ENCODE measurements around the gene ACLY.
"Not testable (repeated sequence)": the region's sequence is repeated elsewhere in the genome, so short reads cannot be mapped to it uniquely, and the experiment has no call there.

ACLY gene

DNA sequence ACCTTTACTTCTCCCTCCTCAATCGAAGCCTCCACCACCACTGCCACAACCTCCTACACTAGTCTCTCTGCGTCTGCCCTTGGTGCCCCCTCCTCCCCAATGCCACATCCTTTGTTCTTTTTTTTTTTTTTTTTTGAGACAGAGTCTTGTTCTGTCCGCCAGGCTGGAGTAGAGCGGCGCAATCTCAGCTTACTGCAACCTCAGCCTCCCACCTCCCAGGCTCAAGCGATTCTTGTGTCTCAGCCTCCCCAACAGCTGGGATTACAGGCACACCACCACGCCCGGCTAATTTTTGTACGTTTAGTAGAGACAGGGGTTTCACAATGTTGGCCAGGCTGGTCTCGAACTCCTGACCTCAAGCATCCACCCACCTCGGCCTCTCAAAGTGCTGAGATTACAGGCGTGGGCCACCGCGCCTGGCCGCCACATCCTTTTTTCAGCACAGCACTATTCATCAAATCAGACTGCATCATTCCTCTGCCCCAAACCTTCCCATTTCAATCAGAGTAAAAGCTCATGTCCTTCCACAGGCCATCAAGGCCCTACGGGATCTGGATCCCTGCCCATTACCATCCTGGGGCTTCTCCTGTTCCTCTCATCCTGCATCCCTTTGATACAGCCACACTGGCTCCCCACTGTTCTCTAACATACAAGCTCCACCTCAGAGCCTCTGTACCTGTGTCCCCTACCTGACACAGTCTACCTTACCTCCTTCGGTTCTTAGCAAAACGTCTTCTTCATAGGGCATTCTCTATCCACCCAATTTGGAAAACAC is 55.5 kb downstream of the ACLY start:
- DNase-seq (ENCODE audit: low read depth): no peak
- peak overlapping the region; percentile 87 for H3K4me3 ChIP-seq (ENCODE audit: low read length)
- TF ChIP-seq, protein P1, sequence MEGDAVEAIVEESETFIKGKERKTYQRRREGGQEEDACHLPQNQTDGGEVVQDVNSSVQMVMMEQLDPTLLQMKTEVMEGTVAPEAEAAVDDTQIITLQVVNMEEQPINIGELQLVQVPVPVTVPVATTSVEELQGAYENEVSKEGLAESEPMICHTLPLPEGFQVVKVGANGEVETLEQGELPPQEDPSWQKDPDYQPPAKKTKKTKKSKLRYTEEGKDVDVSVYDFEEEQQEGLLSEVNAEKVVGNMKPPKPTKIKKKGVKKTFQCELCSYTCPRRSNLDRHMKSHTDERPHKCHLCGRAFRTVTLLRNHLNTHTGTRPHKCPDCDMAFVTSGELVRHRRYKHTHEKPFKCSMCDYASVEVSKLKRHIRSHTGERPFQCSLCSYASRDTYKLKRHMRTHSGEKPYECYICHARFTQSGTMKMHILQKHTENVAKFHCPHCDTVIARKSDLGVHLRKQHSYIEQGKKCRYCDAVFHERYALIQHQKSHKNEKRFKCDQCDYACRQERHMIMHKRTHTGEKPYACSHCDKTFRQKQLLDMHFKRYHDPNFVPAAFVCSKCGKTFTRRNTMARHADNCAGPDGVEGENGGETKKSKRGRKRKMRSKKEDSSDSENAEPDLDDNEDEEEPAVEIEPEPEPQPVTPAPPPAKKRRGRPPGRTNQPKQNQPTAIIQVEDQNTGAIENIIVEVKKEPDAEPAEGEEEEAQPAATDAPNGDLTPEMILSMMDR (conservative IDR thresholded peaks at IDR 0.05; ENCODE audit: low read depth, low read length): no peak

- DNase-seq (ENCODE audit: low read depth): no peak
- no peak overlapping the region for H3K4me3 ChIP-seq (ENCODE audit: low read length)
- TF ChIP-seq, protein P1 (conservative IDR thresholded peaks at IDR 0.05; ENCODE audit: low read depth, low read length): no peak
Measured at GRCh38 chr17:41860254-41860931, 58.4 kb downstream of the ACLY start.

DNA sequence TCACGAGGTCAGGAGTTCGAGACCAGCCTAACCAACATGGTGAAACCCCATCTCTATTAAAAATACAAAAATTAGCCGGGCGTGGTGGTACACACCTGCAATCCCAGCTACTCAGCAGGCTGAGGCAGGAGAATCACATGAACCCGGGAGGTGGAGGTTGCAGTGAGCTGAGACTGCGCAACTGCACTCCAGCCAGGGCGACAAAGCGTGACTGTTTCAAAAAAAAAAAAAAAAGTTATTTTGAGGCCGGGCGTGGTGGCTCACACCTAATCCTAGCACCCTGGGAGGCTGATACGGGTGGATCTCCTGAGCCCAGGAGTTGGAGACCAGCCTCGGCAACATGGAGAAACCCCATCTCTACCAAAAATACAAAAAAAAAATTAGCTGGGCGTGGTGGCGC is 67.4 kb downstream of the ACLY start:
- not testable (repeated sequence) for DNase-seq (ENCODE audit: low read depth); H3K4me3 ChIP-seq (ENCODE audit: low read length)

DNA sequence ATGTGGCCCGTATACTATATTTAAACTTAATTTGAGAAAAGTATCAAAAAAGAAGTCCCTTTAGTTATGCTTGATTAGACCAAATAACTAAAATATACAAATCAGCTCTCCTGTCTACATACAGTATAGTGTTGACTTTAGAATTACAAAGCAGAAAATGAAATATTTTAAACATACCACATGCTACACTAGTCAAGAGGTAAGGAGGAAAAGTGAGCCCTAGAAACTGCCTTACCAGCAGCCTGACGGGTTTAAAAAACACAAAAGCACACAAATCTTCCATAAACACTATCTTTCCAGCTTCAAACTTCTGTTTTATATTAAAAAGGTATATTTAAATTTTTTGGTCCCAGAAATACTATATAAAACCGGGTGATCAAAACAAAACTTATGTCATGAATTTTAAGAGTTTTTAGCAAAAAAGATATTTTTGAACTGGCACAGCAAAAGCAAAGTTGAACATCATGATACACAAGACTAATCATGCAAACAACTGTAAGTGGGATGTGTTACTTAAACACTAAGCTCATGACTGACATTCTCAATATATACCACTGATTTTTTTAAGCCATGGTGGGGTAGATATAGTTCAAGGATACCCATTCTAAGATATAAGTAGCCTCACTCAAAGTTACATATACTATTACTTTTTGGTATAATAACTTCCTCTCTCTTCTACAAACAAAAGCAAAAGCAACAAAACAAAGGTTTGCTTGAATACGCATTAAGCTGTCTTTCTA is 69.3 kb downstream of the ACLY start:
- TF ChIP-seq, protein P1 (conservative IDR thresholded peaks at IDR 0.05; ENCODE audit: low read depth, low read length): no peak
- DNase-seq (ENCODE audit: low read depth): no peak

DNA sequence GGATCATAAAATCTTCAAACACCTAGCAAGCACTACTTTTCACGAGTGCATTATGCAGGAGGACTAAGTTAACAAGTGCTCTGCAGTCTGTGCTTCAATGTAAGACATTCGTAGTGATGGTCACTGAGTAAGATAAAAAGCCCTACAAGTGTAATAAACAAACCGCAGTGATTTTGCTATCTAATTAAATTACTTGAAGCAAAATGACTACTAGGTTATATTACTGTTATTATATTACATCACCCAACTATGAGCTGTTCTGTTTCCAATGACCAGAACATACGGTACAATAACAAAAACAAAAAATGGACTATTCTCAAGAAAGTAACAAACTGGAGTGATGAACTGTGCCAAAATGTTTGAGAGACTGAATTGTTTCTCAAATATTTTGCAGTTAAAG is 70.0 kb downstream of the ACLY start:
- TF ChIP-seq, protein P1 (conservative IDR thresholded peaks at IDR 0.05; ENCODE audit: low read depth, low read length): no peak
- no peak overlapping the region for H3K4me3 ChIP-seq (ENCODE audit: low read length)
- DNase-seq (ENCODE audit: low read depth): no peak

More for the DNA sequence above, 69.3 kb downstream of the ACLY start:
- no peak overlapping the region for H3K4me3 ChIP-seq (ENCODE audit: low read length)

- no peak for DNase-seq (ENCODE audit: low read depth)
- no peak overlapping the region for H3K4me3 ChIP-seq (ENCODE audit: low read length)
- TF ChIP-seq, protein P1 (conservative IDR thresholded peaks at IDR 0.05; ENCODE audit: low read depth, low read length): no peak
Measured at GRCh38 chr17:41844971-41845370, 73.8 kb downstream of the ACLY start.

GRCh38 chr17:41840781-41841180 is 78.0 kb downstream of the ACLY start:
- H3K4me3 ChIP-seq (ENCODE audit: low read length); DNase-seq (ENCODE audit: low read depth): not testable (repeated sequence)

DNA sequence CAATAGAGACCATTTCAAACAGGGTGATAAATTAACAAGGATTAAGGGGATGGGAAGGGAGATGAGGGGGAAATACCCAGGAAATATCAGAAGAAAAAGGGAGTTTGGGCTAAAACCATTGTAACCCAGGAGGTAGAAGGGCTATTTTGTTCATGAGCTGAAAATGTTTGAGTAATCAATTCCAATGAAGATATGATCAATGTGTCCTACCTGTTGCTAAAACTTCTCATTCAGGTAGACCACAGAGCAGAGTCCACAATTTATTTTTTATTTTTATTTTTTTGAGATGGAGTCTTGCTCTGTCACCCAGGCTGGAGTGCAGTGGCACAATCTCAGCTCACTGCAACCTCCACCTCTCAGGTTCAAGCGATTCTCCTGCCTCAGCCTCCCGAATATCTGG is 79.3 kb downstream of the ACLY start:
- not testable (repeated sequence) for DNase-seq (ENCODE audit: low read depth); H3K4me3 ChIP-seq (ENCODE audit: low read length)

Data from retinal pigment epithelial cell (primary cell).